ENCODE results near the gene FUOM. TPM values are rescaled to one million over a fixed set of nuclear protein-coding genes. Genes with fewer than 3 reads are reported as not detected.

The FUOM gene
- total and polyA plus RNA-seq, 12 donors = 4.8 to 47.9 (median 15.8) TPM

- H3K27me3 ChIP-seq = peaks cover 18% of the 10 kb centered on the region
- intact Hi-C loops (cut with DNase I) = no loop called here
These were observed 13.6 kb downstream of the FUOM start for GRCh38 chr10:133344236-133344635.

DNA sequence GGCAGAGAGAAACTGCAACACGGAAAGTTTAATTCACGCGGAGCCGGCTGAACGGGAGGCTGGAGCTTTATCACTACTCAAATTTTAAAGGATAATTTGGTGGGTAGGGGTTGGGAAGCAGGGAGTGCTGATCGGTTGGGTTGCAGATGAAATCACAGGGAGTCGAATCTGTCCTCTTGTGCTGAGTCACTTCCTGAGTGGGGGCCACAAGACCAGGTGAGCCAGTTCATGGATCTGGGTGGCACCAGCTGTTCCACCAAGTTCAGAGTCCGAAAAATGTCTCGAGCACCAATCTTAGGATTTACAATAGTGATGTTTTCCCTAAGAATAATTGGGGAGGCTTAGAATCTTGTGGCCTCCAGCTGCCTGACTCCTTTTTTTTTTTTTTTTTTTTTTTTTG lies 14.3 kb downstream of the FUOM start:
- Histone ChIP-seq H3K4me3 (no peak overlapping the region), H3K27ac (no peak overlapping the region), H3K36me3 (replicated peaks in 1 of 2) (no peaks in the 10 kb centered on the region), H3K27me3 (peaks cover 18% of the 10 kb centered on the region), H3K9me3 (replicated peaks in 1 of 3) (no peaks in the 10 kb centered on the region), H3K4me1 (replicated peaks in 1 of 2) (no peaks in the 10 kb centered on the region)
- intact Hi-C loops (cut with DNase I) = no loop called here
- WGBS, 4 donors = 56 to 67% (median 61%) methylated on average over 9 of the region's 9 CpGs
- TF ChIP-seq, protein P1, sequence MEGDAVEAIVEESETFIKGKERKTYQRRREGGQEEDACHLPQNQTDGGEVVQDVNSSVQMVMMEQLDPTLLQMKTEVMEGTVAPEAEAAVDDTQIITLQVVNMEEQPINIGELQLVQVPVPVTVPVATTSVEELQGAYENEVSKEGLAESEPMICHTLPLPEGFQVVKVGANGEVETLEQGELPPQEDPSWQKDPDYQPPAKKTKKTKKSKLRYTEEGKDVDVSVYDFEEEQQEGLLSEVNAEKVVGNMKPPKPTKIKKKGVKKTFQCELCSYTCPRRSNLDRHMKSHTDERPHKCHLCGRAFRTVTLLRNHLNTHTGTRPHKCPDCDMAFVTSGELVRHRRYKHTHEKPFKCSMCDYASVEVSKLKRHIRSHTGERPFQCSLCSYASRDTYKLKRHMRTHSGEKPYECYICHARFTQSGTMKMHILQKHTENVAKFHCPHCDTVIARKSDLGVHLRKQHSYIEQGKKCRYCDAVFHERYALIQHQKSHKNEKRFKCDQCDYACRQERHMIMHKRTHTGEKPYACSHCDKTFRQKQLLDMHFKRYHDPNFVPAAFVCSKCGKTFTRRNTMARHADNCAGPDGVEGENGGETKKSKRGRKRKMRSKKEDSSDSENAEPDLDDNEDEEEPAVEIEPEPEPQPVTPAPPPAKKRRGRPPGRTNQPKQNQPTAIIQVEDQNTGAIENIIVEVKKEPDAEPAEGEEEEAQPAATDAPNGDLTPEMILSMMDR (IDR thresholded peaks at IDR 0.05) = no peak
- no peak for TF ChIP-seq POLR2A (IDR thresholded peaks at IDR 0.05)
- DNase-seq = no peak

More at GRCh38 chr10:133344236-133344635, 13.6 kb downstream of the FUOM start:
- no peak overlapping the region for H3K27ac ChIP-seq
- 59 to 64% (median 62%) methylated on average over 5 of the region's 5 CpGs for WGBS, 4 donors
- H3K9me3 ChIP-seq (replicated peaks in 1 of 3) = no peaks in the 10 kb centered on the region
- no peaks in the 10 kb centered on the region for H3K4me1 ChIP-seq (replicated peaks in 1 of 2)
- DNase-seq = no peak
- TF ChIP-seq, protein P1 (IDR thresholded peaks at IDR 0.05) = no peak
- TF ChIP-seq POLR2A (IDR thresholded peaks at IDR 0.05) = no peak
- H3K4me3 ChIP-seq = no peak overlapping the region
- no peaks in the 10 kb centered on the region for H3K36me3 ChIP-seq (replicated peaks in 1 of 2)

- no peak overlapping the region for H3K4me3 ChIP-seq
- H3K27ac ChIP-seq = no peak overlapping the region
- peaks cover 17% of the 10 kb centered on the region for H3K27me3 ChIP-seq
- H3K4me1 ChIP-seq (replicated peaks in 1 of 2) = no peaks in the 10 kb centered on the region
- no peak for DNase-seq
- no peaks in the 10 kb centered on the region for H3K36me3 ChIP-seq (replicated peaks in 1 of 2)
- intact Hi-C loops (cut with DNase I) = no loop called here
- H3K9me3 ChIP-seq (replicated peaks in 1 of 3) = no peaks in the 10 kb centered on the region
- 67 to 74% (median 71%) methylated on average over 5 to 8 of the region's 8 CpGs for WGBS, 4 donors
- TF ChIP-seq, protein P1 (IDR thresholded peaks at IDR 0.05) = no peak
- TF ChIP-seq POLR2A (IDR thresholded peaks at IDR 0.05) = no peak
These were observed 14.9 kb downstream of the FUOM start for GRCh38 chr10:133342942-133343341.

DNA sequence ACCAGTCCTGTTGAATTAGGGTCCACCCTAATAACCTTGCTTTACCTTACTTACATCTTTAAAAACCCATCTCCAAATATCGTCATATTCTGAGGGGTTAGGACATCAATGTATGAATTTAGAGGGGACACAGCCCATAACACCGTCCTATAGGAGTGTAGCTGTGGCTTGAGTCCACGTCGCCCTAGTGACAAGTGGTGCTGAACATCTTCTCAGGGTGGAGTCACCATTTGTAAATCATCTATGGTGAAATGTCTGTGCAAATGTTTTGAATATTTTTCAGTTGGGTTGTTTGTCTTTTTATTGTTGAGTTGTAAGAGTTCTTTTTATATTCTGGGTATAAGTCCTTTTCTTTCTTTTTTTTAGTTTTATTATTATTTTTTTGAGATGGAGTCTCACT lies 15.8 kb downstream of the FUOM start:
- no peaks in the 10 kb centered on the region for H3K9me3 ChIP-seq (replicated peaks in 1 of 3)
- WGBS, 4 donors = 85 to 90% (median 86%) methylated on average over 4 of the region's 4 CpGs
- no peak for TF ChIP-seq POLR2A (IDR thresholded peaks at IDR 0.05)
- intact Hi-C loops (cut with DNase I) = no loop called here
- no peak for DNase-seq
- H3K27ac ChIP-seq = no peak overlapping the region
- no peaks in the 10 kb centered on the region for H3K36me3 ChIP-seq (replicated peaks in 1 of 2)
- H3K4me3 ChIP-seq = no peak overlapping the region
- peaks cover 7% of the 10 kb centered on the region for H3K27me3 ChIP-seq
- no peaks in the 10 kb centered on the region for H3K4me1 ChIP-seq (replicated peaks in 1 of 2)

- H3K27ac ChIP-seq = no peak overlapping the region
- no peak for DNase-seq
- intact Hi-C loops (cut with DNase I) = no loop called here
- 81 to 94% (median 89%) methylated on average over 8 to 13 of the region's 13 CpGs for WGBS, 4 donors
- H3K4me3 ChIP-seq = no peak overlapping the region
- H3K9me3 ChIP-seq (replicated peaks in 1 of 3) = no peaks in the 10 kb centered on the region
- H3K4me1 ChIP-seq (replicated peaks in 1 of 2) = peaks cover 8 to 11% of the 10 kb centered on the region in 2 donors
- H3K27me3 ChIP-seq = peaks cover 25% of the 10 kb centered on the region
- no peaks in the 10 kb centered on the region for H3K36me3 ChIP-seq (replicated peaks in 1 of 2)
- no peak for TF ChIP-seq POLR2A (IDR thresholded peaks at IDR 0.05)
- TF ChIP-seq, protein P1 (IDR thresholded peaks at IDR 0.05) = no peak
These were observed 18.0 kb downstream of the FUOM start for GRCh38 chr10:133339708-133340380.
